KBM-7 (cell line): ENCODE results near the gene HSPG2.
"Not testable (repeated sequence)": the region's sequence is repeated elsewhere in the genome, so short reads cannot be mapped to it uniquely, and the experiment has no call there.

Source experiments
- DNase-seq: peaks from one replicate; pipeline ENCODE4 v3.0.0-alpha.2; 2015
- in situ Hi-C: fragments of 300-500 bp; cut with MboI; formaldehyde crosslinking; loops from 2 replicates; pipeline ENCODE4 v1.14.3; 2020; ENCODE audit warnings: low sequenced_read_pairs, low pct_unique_long_range_greater_than_20kb, mixed read lengths

HSPG2 gene

GRCh38 chr1:21842606-21843162 is 94.4 kb downstream of the HSPG2 start:
- no peak for DNase-seq
- in situ Hi-C loops, result no loop called here

- in situ Hi-C loops, result no loop called here
- no peak for DNase-seq
Measured at GRCh38 chr1:21841852-21842466, 95.2 kb downstream of the HSPG2 start.

GRCh38 chr1:21840981-21841380 is 96.1 kb downstream of the HSPG2 start:
- in situ Hi-C loops, result no loop called here
- no peak for DNase-seq

- no peak for DNase-seq
- in situ Hi-C loops, result no loop called here
Measured at GRCh38 chr1:21839337-21840037, 97.6 kb downstream of the HSPG2 start.

GRCh38 chr1:21838359-21839157 is 98.6 kb downstream of the HSPG2 start:
- in situ Hi-C loops, result no loop called here
- DNase-seq, result no peak

GRCh38 chr1:21837476-21837875 is 99.6 kb downstream of the HSPG2 start:
- no peak for DNase-seq
- in situ Hi-C loops, result no loop called here

GRCh38 chr1:21836729-21837128 is 100.4 kb downstream of the HSPG2 start:
- no peak for DNase-seq
- in situ Hi-C loops, result no loop called here

GRCh38 chr1:21836010-21836409 is 101.1 kb downstream of the HSPG2 start:
- in situ Hi-C loops, result no loop called here
- DNase-seq, result no peak

GRCh38 chr1:21834666-21835065 is 102.4 kb downstream of the HSPG2 start:
- DNase-seq, result no peak
- in situ Hi-C loops, result no loop called here

GRCh38 chr1:21834094-21834493 is 103.0 kb downstream of the HSPG2 start:
- in situ Hi-C loops, result no loop called here
- peak; percentile 29 for DNase-seq

- DNase-seq, result no peak
- in situ Hi-C loops, result no loop called here
Measured at GRCh38 chr1:21833392-21833976, 103.6 kb downstream of the HSPG2 start.

GRCh38 chr1:21831454-21831970 is 105.6 kb downstream of the HSPG2 start:
- in situ Hi-C loops, result no loop called here
- no peak for DNase-seq

GRCh38 chr1:21830792-21831453 is 106.2 kb downstream of the HSPG2 start:
- no peak for DNase-seq
- in situ Hi-C loops, result no loop called here

- DNase-seq, result no peak
- in situ Hi-C loops, result no loop called here
Measured at GRCh38 chr1:21829294-21829693, 107.8 kb downstream of the HSPG2 start.

- DNase-seq, result no peak
- in situ Hi-C loops, result no loop called here
Measured at GRCh38 chr1:21828506-21829210, 108.5 kb downstream of the HSPG2 start.

GRCh38 chr1:21828075-21828474 is 109.0 kb downstream of the HSPG2 start:
- in situ Hi-C loops, result no loop called here
- no peak for DNase-seq

GRCh38 chr1:21827141-21827679 is 109.9 kb downstream of the HSPG2 start:
- in situ Hi-C loops, result no loop called here

GRCh38 chr1:21826694-21827093 is 110.4 kb downstream of the HSPG2 start:
- in situ Hi-C loops, DNase-seq: not testable (repeated sequence)

More at GRCh38 chr1:21827141-21827679, 109.9 kb downstream of the HSPG2 start:
- DNase-seq, result no peak
